Stomach (tissue), 9 donors: ENCODE results near the gene ASPRV1. TPM values are rescaled to one million over a fixed set of nuclear protein-coding genes. Genes with fewer than 3 reads are reported as not detected.

Experiments used
- DNase-seq, 2 donors: peaks; one replicate each; pipeline versions ENCODE4 v3.0.0 to v3.0.0-alpha.2; 2013 to 2019
- H3K27ac ChIP-seq, 5 donors: fragments of 200-600 bp in 4 of 5; sonication (generic) in 4 of 5; one replicate each; pipeline ENCODE4 v1.5.1; 2013 to 2019; ENCODE audit warnings: mild to moderate bottlenecking in 1 of 5, moderate library complexity in 1 of 5
- H3K27me3 ChIP-seq, 3 donors: fragments of 200-600 bp; sonication (generic); one replicate each; pipeline ENCODE4 v1.5.1; 2017 to 2019; ENCODE audit warnings: mixed run types in 1 of 3
- H3K36me3 ChIP-seq, 4 donors: fragments of 200-600 bp; sonication (generic); 1 replicate in 3 of 4; 2 replicates in 1 of 4; pipeline ENCODE4 v1.5.1; 2016 to 2019
- H3K4me1 ChIP-seq, 4 donors: fragments of 200-600 bp; sonication (generic); one replicate each; pipeline ENCODE4 v1.5.1; 2016 to 2019
- H3K4me3 ChIP-seq, 4 donors: fragments of 200-600 bp; sonication (generic) in 3 of 4; one replicate each; pipeline ENCODE4 v1.5.1; 2016 to 2019; ENCODE audit warnings: mild to moderate bottlenecking in 1 of 4
- H3K9me3 ChIP-seq, 4 donors: fragments of 200-600 bp; sonication (generic); one replicate each; pipeline ENCODE4 v1.5.1; 2016 to 2019
- CTCF ChIP-seq, 7 experiments: fragments of 450-650 bp in 4 of 7; fragments of 200-600 bp in 3 of 7; sonication (generic) in 3 of 7; IDR thresholded peaks; one replicate each; pipeline ENCODE4 v1.5.1; 2016 to 2019; ENCODE audit warnings: antibody characterized with exemption in 7 of 7, control low read depth in 2 of 7, mild to moderate bottlenecking in 1 of 7
- EP300 ChIP-seq: sonication (generic); formaldehyde crosslinking; IDR thresholded peaks from one replicate; pipeline ENCODE4 v1.6.1; 2017; ENCODE audit warnings: antibody characterized with exemption
- POLR2A ChIP-seq, 4 donors: fragments of 450-650 bp; IDR thresholded peaks; one replicate each; pipeline ENCODE4 v1.6.1; 2016; ENCODE audit warnings: antibody characterized with exemption in 4 of 4, control low read depth in 2 of 4, mild to moderate bottlenecking in 1 of 4, moderate library complexity in 1 of 4
- POLR2AphosphoS5 ChIP-seq, 3 donors: sonication (generic); formaldehyde crosslinking; IDR thresholded peaks; one replicate each; pipeline ENCODE4 v1.6.1; 2016; ENCODE audit warnings: antibody characterized with exemption in 3 of 3
- WGBS, 5 donors: extraction: QIAGEN DNeasy Blood & Tissue Kit in 3 of 5; methylation state at CpG; one replicate each; pipeline versions ENCODE4 v1.1.5 to v1.1.7; 2013 to 2018; 5-methylcytosine and 5-hydroxymethylcytosine counted together
- intact Hi-C: fragments of 100-400 bp; cut with DNase I; formaldehyde crosslinking; loops from one replicate; pipeline ENCODE4 v1.15.1; 2023; ENCODE audit warnings: low total_unique reads
- polyA plus RNA-seq, 3 donors: library from polyadenylated mRNA; stranded (reverse); fragments of 200-250 nt; gene quantifications; one replicate each; pipeline ENCODE4 v1.2.3, GENCODE V29; 2013
- total RNA-seq, 5 donors: library from RNA; depleted of rRNA; stranded (reverse); fragments of >200 nt; gene quantifications; one replicate each; pipeline versions ENCODE4 v1.1.0 to v1.2.3, GENCODE V29; 2014 to 2016
- donor health status: healthy with polysubstance abuse.
- donor health status: Bipolar disorder and iron deficiency.
- donor health status: healthy.

The ASPRV1 gene
- total and polyA plus RNA-seq, 8 donors: 0.44 to 6.4 (median 1.5) TPM; not detected in 2

- Histone ChIP-seq H3K4me1 (peaks cover 0 to 20% (median 4%) of the 10 kb centered on the region in 4 donors), H3K27me3 (no peaks in the 10 kb centered on the region), H3K9me3 (no peaks in the 10 kb centered on the region), H3K4me3 (no peak overlapping the region), H3K27ac (no peak overlapping the region), H3K36me3 (no peaks in the 10 kb centered on the region)
- no peak for DNase-seq
- no peak for TF ChIP-seq CTCF (IDR thresholded peaks at IDR 0.05)
- intact Hi-C loops: loop anchor here (5.0 kb wide), 1 partner anchor 50 kb away; no protein-coding TSS in a partner anchor
- 95 to 98% (median 97%) methylated on average over 13 of the region's 13 CpGs for WGBS, 5 donors
Measured at GRCh38 chr2:70007151-70007550, 45.7 kb upstream of the ASPRV1 start.

- no peak overlapping the region for H3K4me3 ChIP-seq
- TF ChIP-seq POLR2A (IDR thresholded peaks at IDR 0.05) (no peak), CTCF (IDR thresholded peaks at IDR 0.05) (no peak), EP300 (no peak), POLR2AphosphoS5 (IDR thresholded peaks at IDR 0.05) (no peak)
- intact Hi-C loops: loop anchor here (5.0 kb wide), 1 partner anchor 51 kb away; no protein-coding TSS in a partner anchor
- H3K9me3 ChIP-seq: no peaks in the 10 kb centered on the region
- WGBS, 5 donors: 50 to 79% (median 55%) methylated on average over 1 of the region's 1 CpG
- no peak for DNase-seq
- H3K36me3 ChIP-seq: no peaks in the 10 kb centered on the region
- no peak overlapping the region for H3K27ac ChIP-seq
- H3K27me3 ChIP-seq: no peaks in the 10 kb centered on the region
- peaks cover 0 to 23% (median 4%) of the 10 kb centered on the region in 4 donors for H3K4me1 ChIP-seq
Measured at GRCh38 chr2:70006447-70006784, 45.0 kb upstream of the ASPRV1 start.

- no peak overlapping the region for H3K4me3 ChIP-seq
- DNase-seq: no peak
- no peak overlapping the region for H3K27ac ChIP-seq
- TF ChIP-seq POLR2AphosphoS5 (IDR thresholded peaks at IDR 0.05): no peak
- TF ChIP-seq CTCF (IDR thresholded peaks at IDR 0.05): no peak
- TF ChIP-seq EP300: no peak
- no peak for TF ChIP-seq POLR2A (IDR thresholded peaks at IDR 0.05)
- intact Hi-C loops: loop anchor here (5.0 kb wide), 1 partner anchor 51 kb away; no protein-coding TSS in a partner anchor
- H3K27me3 ChIP-seq: no peaks in the 10 kb centered on the region
- WGBS, 5 donors: 75 to 87% (median 78%) methylated on average over 6 of the region's 6 CpGs
- H3K36me3 ChIP-seq: no peaks in the 10 kb centered on the region
- peaks cover 0 to 21% (median 4%) of the 10 kb centered on the region in 4 donors for H3K4me1 ChIP-seq
- no peaks in the 10 kb centered on the region for H3K9me3 ChIP-seq
Measured at GRCh38 chr2:70005752-70006446, 44.5 kb upstream of the ASPRV1 start.

- H3K4me1 ChIP-seq: peaks cover 0 to 14% (median 2%) of the 10 kb centered on the region in 4 donors
- WGBS, 5 donors: 85 to 95% (median 94%) methylated on average over 2 of the region's 2 CpGs
- H3K9me3 ChIP-seq: no peaks in the 10 kb centered on the region
- H3K27ac ChIP-seq: no peak overlapping the region
- H3K27me3 ChIP-seq: no peaks in the 10 kb centered on the region
- no peak for TF ChIP-seq POLR2AphosphoS5 (IDR thresholded peaks at IDR 0.05)
- no peak for TF ChIP-seq EP300
- no peak for TF ChIP-seq CTCF (IDR thresholded peaks at IDR 0.05)
- TF ChIP-seq POLR2A (IDR thresholded peaks at IDR 0.05): no peak
- intact Hi-C loops: loop anchor here (5.0 kb wide), 1 partner anchor 52 kb away; no protein-coding TSS in a partner anchor
- no peak overlapping the region for H3K4me3 ChIP-seq
- DNase-seq: no peak
- no peaks in the 10 kb centered on the region for H3K36me3 ChIP-seq
Measured at GRCh38 chr2:70005216-70005615, 43.8 kb upstream of the ASPRV1 start.
